Upper lobe of left lung (tissue), 4 donors: ENCODE measurements around the gene RAVER2.

ENCODE experiments used
- CTCF ChIP-seq, 6 experiments: fragments of 450-650 bp in 4 of 6; fragments of 200-600 bp in 2 of 6; sonication (generic) in 2 of 6; IDR thresholded peaks; one replicate each; pipeline ENCODE4 v1.5.1; 2016 to 2019; ENCODE audit warnings: antibody characterized with exemption in 6 of 6
- POLR2A ChIP-seq, 4 donors: fragments of 450-650 bp; IDR thresholded peaks; one replicate each; pipeline ENCODE4 v1.5.1; 2016 to 2017; ENCODE audit warnings: antibody characterized with exemption in 4 of 4, mild to moderate bottlenecking in 2 of 4
- POLR2AphosphoS5 ChIP-seq, 2 donors: sonication (generic); formaldehyde crosslinking; IDR thresholded peaks; one replicate each; pipeline ENCODE4 v1.5.1; 2017; ENCODE audit warnings: antibody characterized with exemption in 2 of 2

GRCh38 chr1:64810001-64810400, 65.1 kb downstream of the RAVER2 start:
- TF ChIP-seq CTCF (IDR thresholded peaks at IDR 0.05) (no peak), POLR2A (IDR thresholded peaks at IDR 0.05) (no peak), POLR2AphosphoS5 (IDR thresholded peaks at IDR 0.05) (no peak)
